Nephron (organoid): Measurements from ENCODE around the gene ADGRD1.
A peak's percentile ranks its signal among the peaks of the same experiment; 100 is the strongest.

ENCODE experiments used
- H3K27ac Mint-ChIP-seq, 3 experiments: 2 replicates each; pipeline ENCODE4 v1.8.0; 2020; ENCODE audit warnings: mixed read lengths in 3 of 3, mild to moderate bottlenecking in 2 of 3, moderate library complexity in 1 of 3
- H3K27me3 Mint-ChIP-seq: 2 replicates; pipeline ENCODE4 v1.8.0; 2021; ENCODE audit warnings: low read depth, mild to moderate bottlenecking, moderate library complexity, mixed read lengths
- H3K36me3 Mint-ChIP-seq: 2 replicates; pipeline ENCODE4 v1.8.0; 2020; ENCODE audit warnings: low read depth, mixed read lengths
- H3K4me1 Mint-ChIP-seq: 2 replicates; pipeline ENCODE4 v1.8.0; 2020; ENCODE audit warnings: mixed read lengths
- H3K4me3 Mint-ChIP-seq, 3 experiments: 2 replicates each; pipeline ENCODE4 v1.8.0; 2020; ENCODE audit warnings: mild to moderate bottlenecking in 3 of 3, mixed read lengths in 3 of 3, moderate library complexity in 2 of 3
- H3K9me3 Mint-ChIP-seq: 2 replicates; pipeline ENCODE4 v1.8.0; 2020; ENCODE audit warnings: mixed read lengths
- CTCF ChIP-seq, 3 experiments: fragments of 200-600 bp; sonication (generic); IDR thresholded peaks; one replicate each; pipeline ENCODE4 v1.5.0; 2021; ENCODE audit warnings: antibody characterized with exemption in 3 of 3; ENCODE audit not compliant: unreplicated experiment in 3 of 3

Gene ADGRD1

GRCh38 chr12:131090274-131091210, 136.8 kb downstream of the ADGRD1 start:
- Mint-ChIP-seq H3K4me3 (no peak overlapping the region), H3K27ac (peak overlapping the region in 1 of 3 experiments; percentile 38), H3K9me3 (no peaks in the 10 kb centered on the region), H3K36me3 (no peaks in the 10 kb centered on the region), H3K4me1 (peaks cover 16% of the 10 kb centered on the region), H3K27me3 (peaks cover 15% of the 10 kb centered on the region)
- TF ChIP-seq CTCF (IDR thresholded peaks at IDR 0.05; ENCODE audit: unreplicated experiment in 3 of 3): no peak

GRCh38 chr12:131091413-131091975, 137.8 kb downstream of the ADGRD1 start:
- H3K4me3 Mint-ChIP-seq: no peak overlapping the region
- H3K4me1 Mint-ChIP-seq: peaks cover 16% of the 10 kb centered on the region
- TF ChIP-seq CTCF (IDR thresholded peaks at IDR 0.05; ENCODE audit: unreplicated experiment in 3 of 3): no peak
- no peaks in the 10 kb centered on the region for H3K9me3 Mint-ChIP-seq
- no peaks in the 10 kb centered on the region for H3K36me3 Mint-ChIP-seq
- H3K27ac Mint-ChIP-seq: no peak overlapping the region
- H3K27me3 Mint-ChIP-seq: peaks cover 20% of the 10 kb centered on the region

GRCh38 chr12:131091976-131092691, 138.4 kb downstream of the ADGRD1 start:
- TF ChIP-seq CTCF (IDR thresholded peaks at IDR 0.05; ENCODE audit: unreplicated experiment in 3 of 3): no peak
- no peaks in the 10 kb centered on the region for H3K9me3 Mint-ChIP-seq
- no peak overlapping the region for H3K4me3 Mint-ChIP-seq
- H3K27me3 Mint-ChIP-seq: peaks cover 26% of the 10 kb centered on the region
- H3K36me3 Mint-ChIP-seq: no peaks in the 10 kb centered on the region
- H3K27ac Mint-ChIP-seq: no peak overlapping the region
- peaks cover 16% of the 10 kb centered on the region for H3K4me1 Mint-ChIP-seq

- Mint-ChIP-seq H3K9me3 (no peaks in the 10 kb centered on the region), H3K4me3 (no peak overlapping the region), H3K27me3 (peaks cover 23% of the 10 kb centered on the region), H3K4me1 (peaks cover 16% of the 10 kb centered on the region), H3K27ac (no peak overlapping the region), H3K36me3 (no peaks in the 10 kb centered on the region)
- TF ChIP-seq CTCF (IDR thresholded peaks at IDR 0.05; ENCODE audit: unreplicated experiment in 3 of 3): no peak
These were observed 139.3 kb downstream of the ADGRD1 start for GRCh38 chr12:131092901-131093603.

- no peak for TF ChIP-seq CTCF (IDR thresholded peaks at IDR 0.05; ENCODE audit: unreplicated experiment in 3 of 3)
- Mint-ChIP-seq H3K4me3 (no peak overlapping the region), H3K27me3 (peaks cover 23% of the 10 kb centered on the region), H3K9me3 (no peaks in the 10 kb centered on the region), H3K36me3 (no peaks in the 10 kb centered on the region), H3K27ac (no peak overlapping the region), H3K4me1 (peaks cover 16% of the 10 kb centered on the region)
These were observed 139.9 kb downstream of the ADGRD1 start for GRCh38 chr12:131093604-131093955.
